CD4-positive, alpha-beta T cell (primary cell): ENCODE data around the gene IRF6. TPM values are rescaled to one million over a fixed set of nuclear protein-coding genes. Genes with fewer than 3 reads are reported as not detected.

Experiments
- ATAC-seq: fragments of 200-7000 bp; cut with Tn5 transposase; one replicate; pipeline ENCODE4 v1.10.0; 2022; ENCODE audit warnings: mild to moderate bottlenecking; ENCODE audit not compliant: poor library complexity
- CTCF ChIA-PET: fragments of 350-600 bp; sonication (Branson Sonifier 250); formaldehyde crosslinking; loops from one replicate; lab custom pipeline; 2021; ENCODE audit warnings: antibody characterized with exemption, inconsistent platforms; lab: Charles Lee
- POLR2A ChIA-PET: fragments of 350-600 bp; sonication (Branson Sonifier 250); formaldehyde crosslinking; loops from one replicate; lab custom pipeline; 2021; ENCODE audit warnings: antibody characterized with exemption, inconsistent platforms; lab: Charles Lee
- DNase-seq, 14 experiments: peaks; one replicate each; pipeline ENCODE4 v3.0.0-alpha.2; 2013 to 2020; ENCODE audit warnings: mixed read lengths in 2 of 14
- H3K27ac ChIP-seq, 2 donors: one replicate each; pipeline versions ENCODE4 v1.5.1 to v1.7.0; 2013; ENCODE audit warnings: low read length in 2 of 2, low read depth in 1 of 2, mild to moderate bottlenecking in 1 of 2
- H3K27me3 ChIP-seq, 2 experiments: 1 replicate in 1 of 2; 2 replicates in 1 of 2; pipeline versions ENCODE4 v1.6.1 to v1.7.0; 2013; ENCODE audit warnings: low read length in 2 of 2, control low read depth in 1 of 2, mild to moderate bottlenecking in 1 of 2, moderate library complexity in 1 of 2; ENCODE audit not compliant: insufficient read depth in 2 of 2, control insufficient read depth in 1 of 2
- H3K36me3 ChIP-seq: one replicate; pipeline ENCODE4 v1.6.1; 2013; ENCODE audit warnings: low read length, control low read depth; ENCODE audit not compliant: insufficient read depth
- H3K4me1 ChIP-seq: one replicate; pipeline ENCODE4 v1.6.1; 2013; ENCODE audit warnings: low read length, control low read depth; ENCODE audit not compliant: insufficient read depth
- H3K4me3 ChIP-seq: one replicate; pipeline ENCODE4 v1.5.1; 2013; ENCODE audit warnings: mild to moderate bottlenecking, low read length, moderate library complexity
- H3K9me3 ChIP-seq, 2 experiments: 1 replicate in 1 of 2; 2 replicates in 1 of 2; pipeline versions ENCODE4 v1.6.1 to v1.7.0; 2013; ENCODE audit warnings: low read length in 2 of 2, mild to moderate bottlenecking in 2 of 2, control low read depth in 1 of 2, moderate library complexity in 1 of 2; ENCODE audit not compliant: control insufficient read depth in 1 of 2, insufficient read depth in 1 of 2
- H3K27ac Mint-ChIP-seq: one replicate; pipeline ENCODE4 v1.8.0; 2020; ENCODE audit warnings: mixed read lengths
- H3K27me3 Mint-ChIP-seq: one replicate; pipeline ENCODE4 v1.8.0; 2021; ENCODE audit warnings: mixed read lengths
- H3K36me3 Mint-ChIP-seq: one replicate; pipeline ENCODE4 v1.8.0; 2021; ENCODE audit warnings: low read depth, mixed read lengths
- H3K4me1 Mint-ChIP-seq: one replicate; pipeline ENCODE4 v1.8.0; 2021; ENCODE audit warnings: low read depth, mixed read lengths
- H3K4me3 Mint-ChIP-seq: one replicate; pipeline ENCODE4 v1.8.0; 2020; ENCODE audit warnings: mild to moderate bottlenecking, mixed read lengths
- H3K9me3 Mint-ChIP-seq: one replicate; pipeline ENCODE4 v1.8.0; 2020; ENCODE audit warnings: mixed read lengths
- CTCF ChIP-seq: fragments of 200-600 bp; IDR thresholded peaks from one replicate; pipeline ENCODE4 v1.8.0; 2022; ENCODE audit warnings: antibody characterized with exemption, mild to moderate bottlenecking
- intact Hi-C, 2 experiments: fragments of 100-400 bp; cut with DNase I in 1 of 2; cut with micrococcal nuclease in 1 of 2; formaldehyde crosslinking; loops; one replicate each; pipeline versions ENCODE4 v1.15.1 to v1.9.0; 2023 to 2025; cut with DNase I, micrococcal nuclease
- total RNA-seq, 174 experiments: library from RNA in 2 of 174; stranded (reverse) in 2 of 174; gene quantifications; one replicate each; pipeline ENCODE4 v1.2.3 and lab custom pipeline; 2021 to 2026

IRF6 gene
- total RNA-seq, 2 experiments from 2014 or later, result 0.74 to 1.7 TPM

GRCh38 chr1:209787551-209787950 is 18.4 kb downstream of the IRF6 start:
- H3K27ac Mint-ChIP-seq, result peak overlapping the region; percentile 97

GRCh38 chr1:209786146-209786545 is 19.8 kb downstream of the IRF6 start:
- no peak for DNase-seq
- Histone ChIP-seq H3K36me3 (peaks cover 22% of the 10 kb centered on the region), H3K27me3 (no peaks in the 10 kb centered on the region), H3K9me3 (no peaks in the 10 kb centered on the region), H3K27ac (no peak overlapping the region), H3K4me1 (peaks cover 24% of the 10 kb centered on the region), H3K4me3 (no peak overlapping the region)
- CTCF ChIA-PET, result interaction anchor here (1.3 to 3.7 kb wide), 2 partner anchors 38 to 41 kb away, joined by 4 to 9 read pairs; partner anchors contain the start of gene UTP25
- H3K9me3 Mint-ChIP-seq, result no peaks in the 10 kb centered on the region
- TF ChIP-seq CTCF, result no peak
- ATAC-seq, result no peak
- intact Hi-C loops, result loop anchor here in 1 of 2 experiments (2.0 kb wide), 1 partner anchor 41 kb away; the partner anchor contains the start of gene UTP25
- H3K27me3 Mint-ChIP-seq, result peaks cover 30% of the 10 kb centered on the region
- no peak overlapping the region for H3K4me3 Mint-ChIP-seq
- POLR2A ChIA-PET, result interaction anchor here (1.1 to 2.8 kb wide), 4 partner anchors 17 to 1472 kb away, joined by 3 to 18 read pairs (median 12); partner anchors contain the start of genes RCOR3 and UTP25
- H3K4me1 Mint-ChIP-seq, result peaks cover 28% of the 10 kb centered on the region
- H3K36me3 Mint-ChIP-seq, result peaks cover 28% of the 10 kb centered on the region
- peak overlapping the region; percentile 97 for H3K27ac Mint-ChIP-seq

More at GRCh38 chr1:209787551-209787950, 18.4 kb downstream of the IRF6 start:
- CTCF ChIA-PET, result interaction anchor here (2.0 to 3.7 kb wide), 2 partner anchors 36 to 40 kb away, joined by 9 to 10 read pairs; partner anchors contain the start of gene UTP25
- intact Hi-C loops, result loop anchor here in 1 of 2 experiments (2.0 kb wide), 1 partner anchor 39 kb away; the partner anchor contains the start of gene UTP25
- Histone ChIP-seq H3K27ac (no peak overlapping the region), H3K9me3 (no peaks in the 10 kb centered on the region), H3K27me3 (peaks cover 0 to 3% of the 10 kb centered on the region in 2 experiments), H3K36me3 (peaks cover 8% of the 10 kb centered on the region), H3K4me3 (no peak overlapping the region), H3K4me1 (peaks cover 24% of the 10 kb centered on the region)
- Mint-ChIP-seq H3K4me1 (peaks cover 24% of the 10 kb centered on the region), H3K36me3 (peaks cover 14% of the 10 kb centered on the region), H3K4me3 (no peak overlapping the region), H3K9me3 (no peaks in the 10 kb centered on the region), H3K27me3 (peaks cover 44% of the 10 kb centered on the region)
- POLR2A ChIA-PET, result interaction anchor here (0.6 to 2.8 kb wide), 4 partner anchors 19 to 40 kb away, joined by 3 to 16 read pairs (median 4); partner anchors contain the start of genes TRAF3IP3 and UTP25
- ATAC-seq, result no peak
- DNase-seq, result no peak
- no peak for TF ChIP-seq CTCF

GRCh38 chr1:209785592-209785991 is 20.4 kb downstream of the IRF6 start:
- no peaks in the 10 kb centered on the region for H3K27me3 ChIP-seq
- ChIA-PET CTCF (interaction anchor here (1.3 to 3.7 kb wide), 3 partner anchors 12 to 42 kb away, joined by 4 to 9 read pairs (median 8); partner anchors contain the start of gene UTP25), POLR2A (interaction anchor here (1.0 to 11.3 kb wide), 8 partner anchors 11 to 1473 kb away, joined by 3 to 245 read pairs (median 12); partner anchors contain the start of genes IRF6, RCOR3 and UTP25)
- ATAC-seq (no peak), DNase-seq (no peak)
- H3K4me3 ChIP-seq, result no peak overlapping the region
- peaks cover 34% of the 10 kb centered on the region for H3K36me3 Mint-ChIP-seq
- H3K9me3 Mint-ChIP-seq, result no peaks in the 10 kb centered on the region
- TF ChIP-seq CTCF, result no peak
- peaks cover 28% of the 10 kb centered on the region for H3K4me1 Mint-ChIP-seq
- no peaks in the 10 kb centered on the region for H3K9me3 ChIP-seq
- H3K27me3 Mint-ChIP-seq, result peaks cover 25% of the 10 kb centered on the region
- H3K4me3 Mint-ChIP-seq, result peak overlapping the region; percentile 6
- peaks cover 27% of the 10 kb centered on the region for H3K36me3 ChIP-seq
- intact Hi-C loops, result no loop called here
- no peak overlapping the region for H3K27ac ChIP-seq
- peaks cover 24% of the 10 kb centered on the region for H3K4me1 ChIP-seq
- H3K27ac Mint-ChIP-seq, result peak overlapping the region; percentile 97
